Measurements from ENCODE around the gene SLC25A23. TPM values are rescaled to one million over a fixed set of nuclear protein-coding genes. Genes with fewer than 3 reads are reported as not detected.

Gene SLC25A23
- total RNA-seq, 5 donors from 2014 or later (not counting 1 experiment from before 2014, with no cell fraction given), result 15.5 to 28.0 (median 25.5) TPM

DNA sequence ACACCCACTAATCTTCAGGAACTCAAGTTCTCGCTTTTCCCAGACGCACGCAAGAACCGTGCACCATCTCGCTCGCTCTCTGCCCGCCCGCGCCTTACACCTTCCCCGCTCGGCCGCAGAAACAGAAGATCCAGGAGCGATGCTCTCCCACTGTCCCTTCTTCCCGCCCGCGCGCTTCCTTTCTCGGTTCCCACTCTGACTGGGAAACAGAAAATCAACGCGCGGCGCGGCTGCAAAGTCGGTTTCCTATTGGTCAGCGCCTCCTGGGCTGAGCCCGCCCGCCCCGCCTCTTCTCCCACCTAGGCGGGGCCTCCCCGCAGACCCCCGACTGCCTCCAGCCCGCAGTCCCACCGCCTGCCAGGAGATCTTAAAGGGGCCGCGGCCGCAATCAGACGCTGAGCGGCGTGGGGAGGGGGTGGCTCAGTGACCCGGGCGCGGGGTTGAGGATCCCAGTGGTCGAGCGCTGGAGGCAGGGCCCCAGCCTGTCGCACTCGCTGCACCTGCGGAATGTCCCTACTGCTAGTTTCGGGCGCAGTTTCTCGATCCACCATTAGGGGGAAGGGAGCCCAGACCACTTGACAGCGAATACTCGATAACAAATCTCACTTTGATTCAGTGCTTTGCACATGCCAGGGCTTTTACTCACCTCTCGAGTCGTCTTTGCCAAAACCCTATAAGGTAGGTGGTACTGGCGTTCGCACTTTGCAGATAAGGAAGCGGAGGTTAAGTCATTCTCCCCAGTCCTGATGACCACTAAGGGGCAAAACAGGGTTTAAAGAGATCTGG, 700 bp upstream of the SLC25A23 start:
- peaks cover 28 to 31% (median 30%) of the 10 kb centered on the region in 3 donors for H3K4me1 Mint-ChIP-seq
- Histone ChIP-seq H3K27ac (ENCODE audit: low read length) (peak overlapping the region; percentile 67), H3K4me3 (ENCODE audit: control insufficient read depth in 1 of 2, extremely low read depth in 1 of 2, low read length in 1 of 2) (peak overlapping the region; percentile 63 to 93), H3K27me3 (replicated peaks in 1 of 2; ENCODE audit: control insufficient read depth in 2 of 2, extremely low read depth in 1 of 2, insufficient read depth in 2 of 2, low read length in 1 of 2) (peaks cover 0 to 7% of the 10 kb centered on the region in 2 experiments), H3K4me1 (ENCODE audit: control insufficient read depth in 1 of 2, extremely low read depth in 1 of 2, insufficient read depth in 2 of 2, low read length in 2 of 2) (peaks cover 2 to 37% of the 10 kb centered on the region in 2 experiments), H3K36me3 (ENCODE audit: control insufficient read depth in 2 of 2, extremely low read depth in 1 of 2, insufficient read depth in 1 of 2, low read length in 1 of 2) (peaks cover 2 to 3% of the 10 kb centered on the region in 2 donors), H3K9me3 (no peaks in the 10 kb centered on the region)
- H3K36me3 Mint-ChIP-seq, result peaks cover 12% of the 10 kb centered on the region
- no peaks in the 10 kb centered on the region for H3K27me3 Mint-ChIP-seq
- WGBS (ENCODE audit: insufficient coverage), result under 1% methylated on average over 50 of the region's 57 CpGs
- peaks cover 0 to 2% (median 2%) of the 10 kb centered on the region in 3 donors for H3K9me3 Mint-ChIP-seq
- CTCF ChIA-PET, result no interaction called here
- peak; percentile 91 to 97 (median 96) for DNase-seq
- POLR2A ChIA-PET, result no interaction called here
- peak overlapping the region; percentile 88 to 99 (median 97) for H3K4me3 Mint-ChIP-seq
- peak; percentile 85 to 90 (median 87) for ATAC-seq (replicated peaks in 1 of 4)
- H3K27ac Mint-ChIP-seq, result peak overlapping the region; percentile 89 to 94

DNA sequence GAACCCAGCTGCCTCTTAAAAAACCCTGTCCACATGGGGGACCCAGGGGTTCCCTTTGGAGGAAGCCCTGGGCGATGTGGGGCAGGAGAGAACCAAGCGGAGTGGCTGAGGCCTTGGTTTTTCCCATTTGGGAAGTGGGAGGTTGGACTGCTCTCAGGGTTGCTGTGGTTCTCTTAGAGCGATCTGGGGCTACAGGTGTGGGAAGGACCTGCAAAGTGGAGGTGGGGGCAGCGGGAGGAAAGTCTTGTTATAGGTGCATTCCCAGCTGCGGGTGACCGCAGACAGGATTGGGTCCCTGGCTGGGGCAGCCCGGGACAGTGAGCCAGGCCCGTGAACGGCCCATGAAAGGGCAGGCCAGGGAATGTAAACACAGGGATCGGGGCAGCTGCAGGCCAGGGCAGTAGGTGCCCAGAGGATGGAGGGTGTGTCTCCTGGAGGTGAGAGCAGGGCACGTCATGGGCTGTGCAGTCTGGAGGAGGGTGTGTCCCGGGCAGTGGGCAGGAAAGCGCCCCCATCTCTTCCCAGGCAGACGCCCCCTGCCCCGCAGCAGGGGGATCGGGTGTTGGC, 814 bp downstream of the SLC25A23 start:
- CTCF ChIA-PET, result no interaction called here
- Mint-ChIP-seq H3K36me3 (peaks cover 28% of the 10 kb centered on the region), H3K9me3 (peaks cover 5 to 9% (median 8%) of the 10 kb centered on the region in 3 donors), H3K4me1 (peaks cover 18 to 21% (median 20%) of the 10 kb centered on the region in 3 donors), H3K27me3 (no peaks in the 10 kb centered on the region), H3K27ac (peak overlapping the region; percentile 85 to 91), H3K4me3 (peak overlapping the region; percentile 82 to 99 (median 90))
- POLR2A ChIA-PET, result interaction anchor here (0.6 kb wide), 2 partner anchors 27 to 111 kb away, joined by 6 to 9 read pairs; no protein-coding TSS in a partner anchor
- 78% methylated on average over 15 of the region's 16 CpGs for WGBS (ENCODE audit: insufficient coverage)
- H3K27me3 ChIP-seq (replicated peaks in 1 of 2; ENCODE audit: control insufficient read depth in 2 of 2, extremely low read depth in 1 of 2, insufficient read depth in 2 of 2, low read length in 1 of 2), result peaks cover 0 to 1% of the 10 kb centered on the region in 2 experiments
- H3K4me1 ChIP-seq (ENCODE audit: control insufficient read depth in 1 of 2, extremely low read depth in 1 of 2, insufficient read depth in 2 of 2, low read length in 2 of 2), result peaks cover under 1 to 25% of the 10 kb centered on the region in 2 experiments
- ATAC-seq (replicated peaks in 1 of 4), result no peak
- peak overlapping the region; percentile 34 for H3K27ac ChIP-seq (ENCODE audit: low read length)
- DNase-seq, result no peak
- H3K4me3 ChIP-seq (ENCODE audit: control insufficient read depth in 1 of 2, extremely low read depth in 1 of 2, low read length in 1 of 2), result peak overlapping the region; percentile 6 to 63
- no peaks in the 10 kb centered on the region for H3K9me3 ChIP-seq
- H3K36me3 ChIP-seq (ENCODE audit: control insufficient read depth in 2 of 2, extremely low read depth in 1 of 2, insufficient read depth in 1 of 2, low read length in 1 of 2), result peaks cover 7 to 14% of the 10 kb centered on the region in 2 donors

DNA sequence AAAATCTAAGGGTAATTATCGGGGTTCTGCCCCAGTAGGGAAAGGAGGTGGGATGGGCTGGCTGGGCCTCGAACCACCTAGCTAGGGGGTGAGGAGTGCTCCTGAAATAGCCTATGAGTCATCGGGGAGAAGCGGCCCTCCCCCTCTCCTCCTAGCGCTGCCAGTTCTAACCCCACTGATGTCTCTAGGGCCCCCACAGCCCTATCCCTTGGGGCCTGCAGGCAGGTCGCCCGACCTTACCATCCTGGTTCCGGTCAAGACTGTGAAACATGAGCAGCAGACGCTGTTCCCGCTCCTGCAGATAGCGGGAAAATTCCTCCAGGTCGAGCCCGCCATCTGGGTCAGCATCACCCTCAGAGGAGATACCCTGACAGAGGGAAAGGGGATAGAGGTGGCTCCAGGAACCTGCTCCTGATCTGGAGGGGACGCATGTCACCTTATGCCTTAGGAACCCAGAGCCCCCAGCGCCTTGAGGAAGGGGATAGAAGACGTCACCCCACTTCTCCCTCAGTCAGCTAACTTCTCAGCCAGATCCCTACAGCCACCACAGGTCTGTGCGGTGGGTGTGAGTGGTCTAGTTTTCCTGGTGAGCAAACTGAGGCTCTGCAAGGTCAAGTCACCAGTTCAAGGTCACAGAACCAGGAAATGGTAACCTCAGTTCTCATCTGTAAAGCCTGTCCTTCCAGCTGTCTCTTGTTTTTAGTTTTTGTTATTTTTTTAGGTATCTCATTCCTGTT, 1.5 kb downstream of the SLC25A23 start:
- POLR2A ChIA-PET, result interaction anchor here in 1 of 2 donors (0.6 kb wide), 1 partner anchor 27 kb away, joined by 9 read pairs; no protein-coding TSS in a partner anchor
- Histone ChIP-seq H3K4me3 (ENCODE audit: control insufficient read depth in 1 of 2, extremely low read depth in 1 of 2, low read length in 1 of 2) (no peak overlapping the region), H3K27me3 (replicated peaks in 1 of 2; ENCODE audit: control insufficient read depth in 2 of 2, extremely low read depth in 1 of 2, insufficient read depth in 2 of 2, low read length in 1 of 2) (no peaks in the 10 kb centered on the region), H3K9me3 (no peaks in the 10 kb centered on the region), H3K36me3 (ENCODE audit: control insufficient read depth in 2 of 2, extremely low read depth in 1 of 2, insufficient read depth in 1 of 2, low read length in 1 of 2) (peaks cover 7 to 14% of the 10 kb centered on the region in 2 donors), H3K4me1 (ENCODE audit: control insufficient read depth in 1 of 2, extremely low read depth in 1 of 2, insufficient read depth in 2 of 2, low read length in 2 of 2) (peaks cover 0 to 22% of the 10 kb centered on the region in 2 experiments), H3K27ac (ENCODE audit: low read length) (no peak overlapping the region)
- H3K4me1 Mint-ChIP-seq, result peaks cover 17 to 20% (median 19%) of the 10 kb centered on the region in 3 donors
- WGBS (ENCODE audit: insufficient coverage), result 98% methylated on average over 8 of the region's 17 CpGs
- H3K27ac Mint-ChIP-seq, result peak overlapping the region; percentile 85 to 91
- H3K36me3 Mint-ChIP-seq, result peaks cover 33% of the 10 kb centered on the region
- no peak for DNase-seq
- peak overlapping the region; percentile 82 to 99 (median 90) for H3K4me3 Mint-ChIP-seq
- ATAC-seq (replicated peaks in 1 of 4), result no peak
- peaks cover 5 to 13% (median 9%) of the 10 kb centered on the region in 3 donors for H3K9me3 Mint-ChIP-seq
- CTCF ChIA-PET, result no interaction called here
- no peaks in the 10 kb centered on the region for H3K27me3 Mint-ChIP-seq

DNA sequence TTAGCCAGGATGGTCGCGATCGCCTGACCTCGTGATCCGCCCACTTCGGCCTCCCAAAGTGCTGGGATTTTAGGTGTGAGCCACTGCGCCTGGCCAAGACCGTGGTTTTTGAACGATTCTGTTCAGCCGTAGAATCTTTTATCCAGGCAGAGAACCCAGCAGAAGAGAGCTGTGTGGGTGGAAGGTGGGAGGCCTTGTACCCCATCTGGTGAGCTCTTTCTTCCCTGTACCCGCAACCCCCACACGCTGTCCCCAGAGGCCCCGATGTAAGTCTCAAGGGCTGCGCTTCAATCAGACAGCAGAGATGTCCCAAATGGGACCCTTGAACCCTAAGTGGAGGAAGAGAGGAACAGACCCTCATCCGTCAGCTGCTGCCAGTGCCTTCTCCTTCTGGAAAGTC, 3.7 kb downstream of the SLC25A23 start:
- H3K27me3 Mint-ChIP-seq, result no peaks in the 10 kb centered on the region
- peaks cover 37% of the 10 kb centered on the region for H3K36me3 Mint-ChIP-seq
- Histone ChIP-seq H3K9me3 (no peaks in the 10 kb centered on the region), H3K4me1 (ENCODE audit: control insufficient read depth in 1 of 2, extremely low read depth in 1 of 2, insufficient read depth in 2 of 2, low read length in 2 of 2) (peaks cover 0 to 21% of the 10 kb centered on the region in 2 experiments), H3K36me3 (ENCODE audit: control insufficient read depth in 2 of 2, extremely low read depth in 1 of 2, insufficient read depth in 1 of 2, low read length in 1 of 2) (peaks cover 12 to 14% of the 10 kb centered on the region in 2 donors), H3K27me3 (replicated peaks in 1 of 2; ENCODE audit: control insufficient read depth in 2 of 2, extremely low read depth in 1 of 2, insufficient read depth in 2 of 2, low read length in 1 of 2) (no peaks in the 10 kb centered on the region), H3K4me3 (ENCODE audit: control insufficient read depth in 1 of 2, extremely low read depth in 1 of 2, low read length in 1 of 2) (no peak overlapping the region), H3K27ac (ENCODE audit: low read length) (no peak overlapping the region)
- CTCF ChIA-PET, result no interaction called here
- DNase-seq (no peak), ATAC-seq (replicated peaks in 1 of 4) (no peak)
- H3K27ac Mint-ChIP-seq, result no peak overlapping the region
- POLR2A ChIA-PET, result no interaction called here
- peaks cover 5 to 13% (median 9%) of the 10 kb centered on the region in 3 donors for H3K9me3 Mint-ChIP-seq
- WGBS (ENCODE audit: insufficient coverage), result 89% methylated on average over 7 of the region's 15 CpGs
- H3K4me1 Mint-ChIP-seq, result peaks cover 12 to 19% (median 16%) of the 10 kb centered on the region in 3 donors
- no peak overlapping the region for H3K4me3 Mint-ChIP-seq

DNA sequence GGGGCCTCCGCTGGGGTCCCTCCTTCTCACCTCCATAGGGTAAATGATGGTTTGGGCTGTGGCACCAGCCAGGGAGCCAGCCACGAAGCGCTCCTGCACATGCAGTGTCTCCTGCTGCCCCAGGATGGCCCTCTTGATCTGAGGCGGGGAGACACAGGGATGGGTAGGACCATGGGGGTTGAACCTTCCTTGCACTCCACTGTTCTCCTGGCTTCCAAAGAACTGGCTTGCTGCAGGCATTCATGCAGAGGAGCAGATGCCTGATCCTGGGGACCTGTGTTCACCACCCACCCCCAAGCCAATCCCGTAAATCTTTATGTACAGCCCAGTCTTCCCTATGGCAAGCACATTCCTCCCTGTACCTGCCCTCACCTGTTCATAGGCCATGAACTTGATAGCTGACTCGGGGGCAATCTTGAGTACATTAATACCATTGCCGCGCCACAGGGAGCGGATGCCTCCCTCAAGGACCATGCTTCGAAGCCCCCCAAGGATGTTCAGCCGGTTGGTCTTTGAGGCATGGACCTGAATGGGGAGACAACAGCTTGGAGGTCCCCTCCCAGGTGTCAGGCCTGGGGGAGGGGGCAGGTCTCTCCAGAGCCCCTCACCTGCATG, 5.5 kb downstream of the SLC25A23 start:
- H3K4me3 Mint-ChIP-seq, result no peak overlapping the region
- DNase-seq, result peak in 1 of 35 experiments; percentile 17
- H3K27ac Mint-ChIP-seq, result no peak overlapping the region
- ChIA-PET POLR2A (no interaction called here), CTCF (interaction anchor here in 1 of 2 donors (0.6 kb wide), 1 partner anchor 456 kb away, joined by 3 read pairs; no protein-coding TSS in a partner anchor)
- H3K4me1 Mint-ChIP-seq, result peaks cover 7 to 9% (median 7%) of the 10 kb centered on the region in 3 donors
- 96% methylated on average over 9 of the region's 11 CpGs for WGBS (ENCODE audit: insufficient coverage)
- no peaks in the 10 kb centered on the region for H3K27me3 ChIP-seq (replicated peaks in 1 of 2; ENCODE audit: control insufficient read depth in 2 of 2, extremely low read depth in 1 of 2, insufficient read depth in 2 of 2, low read length in 1 of 2)
- H3K9me3 ChIP-seq, result no peaks in the 10 kb centered on the region
- peaks cover 0 to 8% of the 10 kb centered on the region in 2 experiments for H3K4me1 ChIP-seq (ENCODE audit: control insufficient read depth in 1 of 2, extremely low read depth in 1 of 2, insufficient read depth in 2 of 2, low read length in 2 of 2)
- peaks cover 5 to 13% (median 9%) of the 10 kb centered on the region in 3 donors for H3K9me3 Mint-ChIP-seq
- H3K36me3 ChIP-seq (ENCODE audit: control insufficient read depth in 2 of 2, extremely low read depth in 1 of 2, insufficient read depth in 1 of 2, low read length in 1 of 2), result peaks cover 12 to 14% of the 10 kb centered on the region in 2 donors
- peaks cover 39% of the 10 kb centered on the region for H3K36me3 Mint-ChIP-seq
- H3K27ac ChIP-seq (ENCODE audit: low read length), result no peak overlapping the region
- ATAC-seq (replicated peaks in 1 of 4), result no peak
- no peaks in the 10 kb centered on the region for H3K27me3 Mint-ChIP-seq
- no peak overlapping the region for H3K4me3 ChIP-seq (ENCODE audit: control insufficient read depth in 1 of 2, extremely low read depth in 1 of 2, low read length in 1 of 2)

All from T-cell (primary cell).